Measurements from ENCODE around the gene AGPAT2.

- TF ChIP-seq CTCF (IDR thresholded peaks at IDR 0.05) (peak; percentile 92), REST (IDR thresholded peaks at IDR 0.05; ENCODE audit: insufficient read depth in 1 of 2, low read depth in 2 of 2, low read length in 1 of 2) (no peak), POLR2AphosphoS5 (IDR thresholded peaks at IDR 0.05; ENCODE audit: low read depth, low read length) (no peak)
These were observed 42.5 kb downstream of the AGPAT2 start for GRCh38 chr9:136644593-136645351.
